Osteocyte (in vitro differentiated cells): Measurements from ENCODE around the gene ATAD1. TPM values are rescaled to one million over a fixed set of nuclear protein-coding genes. Genes with fewer than 3 reads are reported as not detected.

ENCODE experiments used
- DNase-seq: peaks from one replicate; pipeline ENCODE4 v3.0.0; 2021; ENCODE audit warnings: mixed read lengths; ENCODE audit not compliant: unreplicated experiment; ENCODE audit errors: extremely low spot score
- H3K27ac Mint-ChIP-seq: one replicate; pipeline ENCODE4 v1.8.0; 2021; ENCODE audit warnings: mild to moderate bottlenecking, mixed read lengths; ENCODE audit not compliant: unreplicated experiment
- H3K27me3 Mint-ChIP-seq: one replicate; pipeline ENCODE4 v1.8.0; 2021; ENCODE audit warnings: mixed read lengths; ENCODE audit not compliant: unreplicated experiment
- H3K36me3 Mint-ChIP-seq: one replicate; pipeline ENCODE4 v1.8.0; 2021; ENCODE audit warnings: mixed read lengths; ENCODE audit not compliant: unreplicated experiment
- H3K4me1 Mint-ChIP-seq: one replicate; pipeline ENCODE4 v1.8.0; 2021; ENCODE audit warnings: mixed read lengths; ENCODE audit not compliant: unreplicated experiment
- H3K4me3 Mint-ChIP-seq: one replicate; pipeline ENCODE4 v1.8.0; 2021; ENCODE audit warnings: mild to moderate bottlenecking, moderate library complexity, mixed read lengths; ENCODE audit not compliant: unreplicated experiment
- H3K9me3 Mint-ChIP-seq: one replicate; pipeline ENCODE4 v1.8.0; 2021; ENCODE audit warnings: mixed read lengths; ENCODE audit not compliant: unreplicated experiment
- CTCF ChIP-seq: fragments of 200-600 bp; sonication (generic); IDR thresholded peaks from 2 replicates; pipeline ENCODE4 v1.5.0; 2021; ENCODE audit warnings: antibody characterized with exemption, mild to moderate bottlenecking, moderate library complexity
- total RNA-seq: library from RNA; stranded (reverse); gene quantifications from 2 replicates; pipeline ENCODE4 v1.2.1, GENCODE V29; 2021

Gene ATAD1
- total RNA-seq, 1 donor from 2014 or later: 63.2 TPM

- peaks cover 11% of the 10 kb centered on the region for H3K9me3 Mint-ChIP-seq
- no peak for DNase-seq
- no peak overlapping the region for H3K27ac Mint-ChIP-seq
- H3K4me1 Mint-ChIP-seq: peaks cover 4% of the 10 kb centered on the region
- TF ChIP-seq CTCF: no peak
- no peaks in the 10 kb centered on the region for H3K27me3 Mint-ChIP-seq
- H3K36me3 Mint-ChIP-seq: peaks cover 52% of the 10 kb centered on the region
- H3K4me3 Mint-ChIP-seq: no peak overlapping the region
Observed at GRCh38 chr10:87799860-87800259, 18.2 kb downstream of the ATAD1 start.

- no peak overlapping the region for H3K4me3 Mint-ChIP-seq
- no peak for TF ChIP-seq CTCF
- no peak for DNase-seq
- peaks cover 4% of the 10 kb centered on the region for H3K4me1 Mint-ChIP-seq
- H3K27me3 Mint-ChIP-seq: no peaks in the 10 kb centered on the region
- H3K36me3 Mint-ChIP-seq: peaks cover 41% of the 10 kb centered on the region
- H3K27ac Mint-ChIP-seq: no peak overlapping the region
- H3K9me3 Mint-ChIP-seq: peaks cover 10% of the 10 kb centered on the region
Observed at GRCh38 chr10:87798082-87798481, 19.9 kb downstream of the ATAD1 start.

GRCh38 chr10:87794285-87794684 is 23.7 kb downstream of the ATAD1 start:
- peaks cover 4% of the 10 kb centered on the region for H3K4me1 Mint-ChIP-seq
- no peaks in the 10 kb centered on the region for H3K9me3 Mint-ChIP-seq
- H3K36me3 Mint-ChIP-seq: peaks cover 28% of the 10 kb centered on the region
- DNase-seq: no peak
- TF ChIP-seq CTCF: no peak
- no peak overlapping the region for H3K27ac Mint-ChIP-seq
- no peak overlapping the region for H3K4me3 Mint-ChIP-seq
- no peaks in the 10 kb centered on the region for H3K27me3 Mint-ChIP-seq

- Mint-ChIP-seq H3K36me3 (peaks cover 32% of the 10 kb centered on the region), H3K27ac (no peak overlapping the region), H3K9me3 (no peaks in the 10 kb centered on the region), H3K4me3 (no peak overlapping the region), H3K27me3 (no peaks in the 10 kb centered on the region), H3K4me1 (peaks cover 6% of the 10 kb centered on the region)
- no peak for DNase-seq
- TF ChIP-seq CTCF: no peak
Observed at GRCh38 chr10:87790185-87790584, 27.8 kb downstream of the ATAD1 start.

GRCh38 chr10:87786421-87786820 is 31.6 kb downstream of the ATAD1 start:
- TF ChIP-seq CTCF: no peak
- no peaks in the 10 kb centered on the region for H3K27me3 Mint-ChIP-seq
- H3K9me3 Mint-ChIP-seq: no peaks in the 10 kb centered on the region

More at GRCh38 chr10:87786421-87786820, 31.6 kb downstream of the ATAD1 start:
- Mint-ChIP-seq H3K27ac (no peak overlapping the region), H3K4me1 (peaks cover 9% of the 10 kb centered on the region), H3K4me3 (no peak overlapping the region), H3K36me3 (peaks cover 53% of the 10 kb centered on the region)
- DNase-seq: no peak
